ENCODE data around the gene VASP. TPM values are rescaled to one million over a fixed set of nuclear protein-coding genes. Genes with fewer than 3 reads are reported as not detected.

The VASP gene
- total and polyA plus RNA-seq, 2 of the 13 experiments (the other 11 are each of a cell fraction or from before 2014, with no cell fraction given), result 41.8 to 67.1 TPM

- TF ChIP-seq EHMT2 (IDR thresholded peaks at IDR 0.05; ENCODE audit: borderline replicate concordance, low read depth, low read length), result no peak; the same call in 1 of the 2 replicates
- TF ChIP-seq SP5 (CRISPR knock-in tag; IDR thresholded peaks at IDR 0.05; ENCODE audit: borderline replicate concordance, low read depth), result peak; percentile 97
- TF ChIP-seq NFE2L2 (IDR thresholded peaks at IDR 0.05; ENCODE audit: low read length), result no peak
- TF ChIP-seq GABPB1 (CRISPR knock-in tag; IDR thresholded peaks at IDR 0.05), result peak; percentile 64; the same call in 1 of the 2 replicates
- TF ChIP-seq CREBL2 (CRISPR knock-in tag; IDR thresholded peaks at IDR 0.05; ENCODE audit: borderline replicate concordance), result no peak; the same call in 1 of the 2 replicates
- no peak for TF ChIP-seq ZNF766 (CRISPR knock-in tag; IDR thresholded peaks at IDR 0.05; ENCODE audit: borderline replicate concordance)
- TF ChIP-seq ZNF556 (CRISPR knock-in tag; IDR thresholded peaks at IDR 0.05; ENCODE audit: borderline replicate concordance), result no peak
- peak; percentile 62; the same call in 1 of the 2 replicates for TF ChIP-seq KDM1A (CRISPR knock-in tag; IDR thresholded peaks at IDR 0.05)
- TF ChIP-seq MXD3 (CRISPR knock-in tag; IDR thresholded peaks at IDR 0.05), result no peak
- TF ChIP-seq IRF2 (CRISPR knock-in tag; IDR thresholded peaks at IDR 0.05), result peak; percentile 71; the same call in 1 of the 2 replicates
- peak; percentile 63; the same call in 1 of the 2 replicates for TF ChIP-seq ZBTB43 (CRISPR knock-in tag; conservative IDR thresholded peaks at IDR 0.05)
- no peak for TF ChIP-seq ZNF530 (CRISPR knock-in tag; IDR thresholded peaks at IDR 0.05; ENCODE audit: low read depth)
- peak; percentile 50; the same call in 1 of the 2 replicates for TF ChIP-seq NCOR1 (IDR thresholded peaks at IDR 0.05; ENCODE audit: borderline replicate concordance, low read length)
- no peak for TF ChIP-seq JUNB (CRISPR knock-in tag; IDR thresholded peaks at IDR 0.05; ENCODE audit: borderline replicate concordance)
- TF ChIP-seq HIC2 (CRISPR knock-in tag; IDR thresholded peaks at IDR 0.05; ENCODE audit: low read depth), result peak; percentile 91
- TF ChIP-seq TBP (CRISPR knock-in tag; IDR thresholded peaks at IDR 0.05), result no peak
- TF ChIP-seq ZBTB4 (CRISPR knock-in tag; IDR thresholded peaks at IDR 0.05; ENCODE audit: borderline replicate concordance), result no peak
- TF ChIP-seq CHD4 (IDR thresholded peaks at IDR 0.05; ENCODE audit: borderline replicate concordance, low read length), result peak; percentile 55
- peak; percentile 100 for TF ChIP-seq ZNF768 (CRISPR knock-in tag; IDR thresholded peaks at IDR 0.05)
- no peak for TF ChIP-seq PRDM4 (CRISPR knock-in tag; IDR thresholded peaks at IDR 0.05; ENCODE audit: borderline replicate concordance)
These were observed 7.2 kb downstream of the VASP start (continued) for GRCh38 chr19:45514376-45515051.
